WTC11 (cell line): ENCODE measurements around the gene ZC3H8.

ENCODE experiments used
- CTCF ChIP-seq: fragments of 200-600 bp; IDR thresholded peaks from 2 replicates; pipeline ENCODE4 v1.8.0; 2022; ENCODE audit warnings: antibody characterized with exemption
- TP53 ChIP-seq: sonication (generic); formaldehyde crosslinking; IDR thresholded peaks from 2 replicates; pipeline ENCODE4 v1.8.1; 2023; ENCODE audit warnings: mild to moderate bottlenecking, missing genetic modification reagents
- USF1 ChIP-seq: sonication (generic); formaldehyde crosslinking; IDR thresholded peaks from 2 replicates; pipeline ENCODE4 v1.8.0; 2022; ENCODE audit warnings: mild to moderate bottlenecking, missing genetic modification reagents
- ZNF138 ChIP-seq: sonication (generic); formaldehyde crosslinking; conservative IDR thresholded peaks from 2 replicates; pipeline ENCODE4 v1.8.1; 2022; ENCODE audit warnings: mild to moderate bottlenecking, moderate library complexity, missing genetic modification reagents

- TF ChIP-seq CTCF (no peak), TP53 (CRISPR knock-in tag) (no peak), ZNF138 (CRISPR knock-in tag) (no peak), USF1 (CRISPR knock-in tag) (no peak)
Measured at GRCh38 chr2:112296407-112296806, 41.6 kb upstream of the ZC3H8 start.
